Heart right ventricle (tissue), 16 donors: ENCODE measurements around the gene TSNAX. TPM values are rescaled to one million over a fixed set of nuclear protein-coding genes. Genes with fewer than 3 reads are reported as not detected.
A peak's percentile ranks its signal among the peaks of the same experiment; 100 is the strongest.

Experiments
- ATAC-seq, 8 donors: fragments of 200-7000 bp; cut with Tn5 transposase; one replicate each; pipeline ENCODE4 v1.9.1; 2020; ENCODE audit warnings: mild to moderate bottlenecking in 8 of 8, moderate library complexity in 8 of 8, moderate number of reproducible peaks in 1 of 8
- DNase-seq, 2 donors: peaks; one replicate each; pipeline ENCODE4 v3.0.0-alpha.2; 2020
- H3K27ac ChIP-seq, 10 donors: fragments of 200-600 bp; sonication (generic) in 2 of 10; one replicate each; pipeline versions ENCODE4 v1.5.0 to v1.8.0; 2020 to 2022; ENCODE audit warnings: mild to moderate bottlenecking in 3 of 10
- H3K27me3 ChIP-seq, 7 donors: fragments of 200-600 bp; one replicate each; pipeline ENCODE4 v1.8.0; 2021 to 2022; ENCODE audit warnings: mild to moderate bottlenecking in 2 of 7
- H3K36me3 ChIP-seq, 9 donors: fragments of 200-600 bp; sonication (generic) in 1 of 9; one replicate each; pipeline versions ENCODE4 v1.5.0 to v1.8.0; 2020 to 2022; ENCODE audit warnings: mild to moderate bottlenecking in 2 of 9
- H3K4me1 ChIP-seq, 9 donors: fragments of 200-600 bp; sonication (generic) in 1 of 9; one replicate each; pipeline versions ENCODE4 v1.5.0 to v1.8.0; 2020 to 2022; ENCODE audit warnings: mild to moderate bottlenecking in 4 of 9
- H3K4me3 ChIP-seq, 10 donors: fragments of 200-600 bp; sonication (generic) in 2 of 10; one replicate each; pipeline versions ENCODE4 v1.5.0 to v1.8.0; 2020 to 2022; ENCODE audit warnings: mild to moderate bottlenecking in 7 of 10, moderate library complexity in 2 of 10
- H3K9me3 ChIP-seq, 11 donors: fragments of 200-600 bp in 10 of 11; sonication (generic) in 2 of 11; one replicate each; pipeline versions ENCODE4 v1.5.0 to v1.8.0; 2013 to 2022; ENCODE audit warnings: mild to moderate bottlenecking in 2 of 11, control low read depth in 1 of 11, moderate library complexity in 1 of 11
- CTCF ChIP-seq, 9 donors: fragments of 200-600 bp; sonication (generic) in 2 of 9; IDR thresholded peaks; one replicate each; pipeline versions ENCODE4 v1.5.0 to v1.8.0; 2021 to 2022; ENCODE audit warnings: antibody characterized with exemption in 9 of 9, mild to moderate bottlenecking in 5 of 9, moderate library complexity in 1 of 9
- WGBS, 2 donors: extraction: QIAGEN DNeasy Blood & Tissue Kit; methylation state at CpG; one replicate each; pipeline ENCODE4 v1.1.7; 2013; ENCODE audit warnings: inconsistent platforms in 1 of 2; 5-methylcytosine and 5-hydroxymethylcytosine counted together
- intact Hi-C, 10 donors: fragments of 100-400 bp; cut with DNase I; formaldehyde crosslinking; loops; one replicate each; pipeline versions ENCODE4 v1.11.1 to v1.14.2; 2022
- polyA plus RNA-seq, 2 donors: library from polyadenylated mRNA; stranded (reverse); fragments of 200-250 nt; gene quantifications; one replicate each; pipeline ENCODE4 v1.2.3, GENCODE V29; 2013
- total RNA-seq, 10 donors: library from RNA; stranded (reverse); fragmentation: NEBNext Ultra II Directional in 3 of 10; extraction: Animal tissue kit (Norgen Biotek cat#: 25700) in 3 of 10; gene quantifications; one replicate each; pipeline versions ENCODE4 v1.2.1 to v1.2.4, GENCODE V29; 2021 to 2023
- donor health status: Arrhythmogenic right ventricular cardiomyopathy.
- donor health status: ischemic (EF 13 %, LVEDD 7.1; RV severe dilation, severe dysfunction).
- donor health status: healthy with polysubstance abuse.
- donor health status: DM: no; HTN: yes; CAD: no.
- donor health status: DM: no; HTN: no; CAD: no.
- donor health status: ischemic (EF 25% LVEDD 6.9; RV normal size, moderate dysfunction).
- donor health status: ischemic (EF 25% LVEDD 5.7; RV mildly dilated, moderate dysfunction).
- donor health status: healthy.
- donor health status: DM: yes; HTN: yes; CAD: no.
- donor health status: Ischemic cardiomyopathy.
- donor health status: ischemic (EF 35%, LVEDD 5.7; RV mildly dilated, moderate dysfunction).
- donor health status: nonischemic (EF 11% LVEDD 7.7; RV severe dilation, severe dysfunction).
- donor health status: DM: yes; HTN: yes; CAD: no.
- donor health status: PGD.
- donor health status: ischemic (EF 29% LVEDD 5.4; RV normal size, mild dysfunction).
- donor health status: nonischemic (EF 23%, LVEDD 6.1; RV moderate dilation, normal function).

TSNAX gene
- total and polyA plus RNA-seq, 12 donors = 11.8 to 37.9 (median 32.0) TPM

- peaks cover 0 to 22% (median 3%) of the 10 kb centered on the region in 9 donors for H3K36me3 ChIP-seq
- peak in 6 of 8 donors; percentile 49 to 92 (median 79) for ATAC-seq
- H3K9me3 ChIP-seq = no peaks in the 10 kb centered on the region
- H3K27ac ChIP-seq = peak overlapping the region in 5 of 10 donors; percentile 8 to 57 (median 41)
- no peak overlapping the region for H3K4me3 ChIP-seq
- intact Hi-C loops = no loop called here
- no peaks in the 10 kb centered on the region for H3K27me3 ChIP-seq
- peaks cover 0 to 16% (median 4%) of the 10 kb centered on the region in 9 donors for H3K4me1 ChIP-seq
- TF ChIP-seq CTCF (IDR thresholded peaks at IDR 0.05) = no peak
- peak in 1 of 2 donors; percentile 33 for DNase-seq
- WGBS, 2 donors = 59 to 60% methylated on average over 6 of the region's 6 CpGs
These were observed 43.4 kb downstream of the TSNAX start for GRCh38 chr1:231571904-231572303.

- H3K36me3 ChIP-seq = no peaks in the 10 kb centered on the region
- intact Hi-C loops = no loop called here
- no peak for TF ChIP-seq CTCF (IDR thresholded peaks at IDR 0.05)
- H3K27me3 ChIP-seq = no peaks in the 10 kb centered on the region
- H3K4me1 ChIP-seq = peaks cover 0 to 16% (median 4%) of the 10 kb centered on the region in 9 donors
- no peak for ATAC-seq
- no peak overlapping the region for H3K27ac ChIP-seq
- H3K9me3 ChIP-seq = no peaks in the 10 kb centered on the region
- H3K4me3 ChIP-seq = no peak overlapping the region
- WGBS, 2 donors = 64 to 73% methylated on average over 2 of the region's 2 CpGs
- no peak for DNase-seq
These were observed 47.0 kb downstream of the TSNAX start for GRCh38 chr1:231575472-231575871.

- TF ChIP-seq CTCF (IDR thresholded peaks at IDR 0.05) = no peak
- WGBS, 2 donors = 92 to 93% methylated on average over 11 of the region's 11 CpGs
- Histone ChIP-seq H3K4me1 (peaks cover 0 to 11% (median 4%) of the 10 kb centered on the region in 9 donors), H3K9me3 (no peaks in the 10 kb centered on the region), H3K36me3 (no peaks in the 10 kb centered on the region), H3K4me3 (no peak overlapping the region), H3K27me3 (no peaks in the 10 kb centered on the region), H3K27ac (no peak overlapping the region)
- DNase-seq = no peak
- ATAC-seq = no peak
- intact Hi-C loops = no loop called here
These were observed 48.6 kb downstream of the TSNAX start for GRCh38 chr1:231576804-231577718.

GRCh38 chr1:231580874-231581273 is 52.4 kb downstream of the TSNAX start:
- intact Hi-C loops = loop anchor here in 1 of 10 donors (10.0 kb wide), 1 partner anchor 156 kb away; the partner anchor contains the start of gene EGLN1
- no peak for ATAC-seq
- Histone ChIP-seq H3K27me3 (no peaks in the 10 kb centered on the region), H3K27ac (peak overlapping the region in 1 of 10 donors; percentile 20), H3K9me3 (no peaks in the 10 kb centered on the region), H3K4me1 (peaks cover 0 to 32% (median 3%) of the 10 kb centered on the region in 9 donors), H3K4me3 (no peak overlapping the region), H3K36me3 (no peaks in the 10 kb centered on the region)
- TF ChIP-seq CTCF (IDR thresholded peaks at IDR 0.05) = no peak
- no peak for DNase-seq
- WGBS, 2 donors = 65 to 66% methylated on average over 1 of the region's 1 CpG
